NT2/D1 (cell line): ENCODE results near the gene CANT1.

Experiments
- YY1 ChIP-seq: IDR thresholded peaks from 2 replicates; pipeline ENCODE4 v1.6.1; 2011; ENCODE audit not compliant: insufficient read length, insufficient read depth
- ZNF274 ChIP-seq: IDR thresholded peaks from 2 replicates; pipeline ENCODE4 v1.6.1; 2011; ENCODE audit warnings: mild to moderate bottlenecking, low read depth, low read length

DNA sequence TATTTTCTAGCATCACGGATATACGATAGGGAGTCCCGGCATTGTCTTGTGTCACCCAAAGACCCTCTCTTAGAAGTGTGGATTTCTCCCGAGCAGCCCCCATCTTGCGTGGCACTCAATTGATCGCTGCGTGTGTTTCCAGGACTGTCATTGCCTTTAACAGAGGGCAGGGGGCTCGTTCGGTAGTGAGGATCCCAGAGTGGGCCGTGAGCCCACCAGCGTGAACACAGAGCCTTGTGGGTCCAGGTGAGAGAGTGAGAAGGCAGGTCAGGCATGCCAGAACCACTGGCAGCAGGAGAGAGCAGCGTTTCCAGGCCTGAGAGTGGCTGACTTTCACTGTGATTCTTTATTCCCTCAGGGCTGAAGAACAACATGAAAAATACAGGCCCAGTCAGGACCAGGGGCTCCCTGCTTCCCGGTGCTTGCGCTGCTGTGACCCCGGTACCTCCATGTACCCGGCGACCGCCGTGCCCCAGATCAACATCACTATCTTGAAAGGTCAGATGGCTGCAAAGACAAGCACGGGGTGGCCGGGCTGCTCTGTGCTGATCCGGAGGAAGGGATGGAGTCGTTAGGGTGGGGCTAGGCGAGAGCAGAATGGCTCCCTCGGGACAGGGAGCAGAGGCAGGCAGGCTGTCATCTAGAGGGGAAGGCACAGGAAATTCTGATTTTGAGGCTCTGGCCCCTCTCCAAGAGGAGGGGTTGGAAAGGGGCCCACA is 36.8 kb upstream of the CANT1 start:
- TF ChIP-seq YY1 = no peak
- TF ChIP-seq ZNF274 = no peak
